ENCODE data around the gene SLC25A44. TPM values are rescaled to one million over a fixed set of nuclear protein-coding genes. Genes with fewer than 3 reads are reported as not detected.

The SLC25A44 gene, protein sequence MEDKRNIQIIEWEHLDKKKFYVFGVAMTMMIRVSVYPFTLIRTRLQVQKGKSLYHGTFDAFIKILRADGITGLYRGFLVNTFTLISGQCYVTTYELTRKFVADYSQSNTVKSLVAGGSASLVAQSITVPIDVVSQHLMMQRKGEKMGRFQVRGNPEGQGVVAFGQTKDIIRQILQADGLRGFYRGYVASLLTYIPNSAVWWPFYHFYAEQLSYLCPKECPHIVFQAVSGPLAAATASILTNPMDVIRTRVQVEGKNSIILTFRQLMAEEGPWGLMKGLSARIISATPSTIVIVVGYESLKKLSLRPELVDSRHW
- 26.3 to 31.0 TPM (median 27.5 TPM) in 5 replicates for total RNA-seq (2022; extraction: Qiagen RNA extraction)

DNA sequence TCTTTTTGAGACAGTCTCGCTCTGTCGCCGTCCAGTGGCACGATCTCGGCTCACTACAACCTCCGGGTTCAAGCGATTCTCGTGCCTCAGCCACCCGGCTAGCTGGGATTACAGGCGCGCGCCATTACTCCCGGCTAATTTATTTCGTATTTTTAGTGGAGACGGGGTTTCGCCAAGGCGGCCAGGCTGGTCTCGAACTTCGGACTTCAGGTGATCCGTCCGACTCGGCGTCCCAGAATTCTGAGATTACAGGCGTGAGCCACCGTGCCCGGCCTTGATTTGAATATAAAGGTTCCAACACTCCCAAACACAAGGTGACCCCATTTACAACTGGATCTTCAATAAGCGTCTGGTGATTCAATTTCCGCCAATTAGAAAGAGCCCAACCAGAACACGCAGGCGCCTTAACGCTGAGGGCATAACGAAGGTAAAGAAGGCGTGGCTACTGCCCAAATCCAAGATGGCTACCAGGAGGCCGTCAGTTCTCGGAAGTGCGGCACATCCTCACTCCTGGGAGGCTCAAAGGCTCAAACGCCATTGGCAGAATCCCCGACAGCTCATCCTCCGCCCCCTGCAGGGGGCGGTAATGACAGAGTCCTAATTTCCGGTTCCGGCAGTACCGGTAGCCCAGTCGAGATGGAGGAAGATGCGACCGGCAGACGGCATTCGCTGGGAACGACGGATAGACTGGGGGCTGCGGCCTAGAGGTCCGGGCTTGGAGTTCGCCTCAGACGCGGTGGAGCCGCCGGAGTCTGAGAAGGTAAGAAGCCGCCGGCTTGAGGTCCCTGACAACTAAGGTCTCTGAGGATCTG, at the start of gene SLC25A44:
SLC25A44 (plus strand) TSS at position 617 of the 812 bp plus-strand sequence. CDS start 5,744 bp downstream, outside the sequence.

DNA sequence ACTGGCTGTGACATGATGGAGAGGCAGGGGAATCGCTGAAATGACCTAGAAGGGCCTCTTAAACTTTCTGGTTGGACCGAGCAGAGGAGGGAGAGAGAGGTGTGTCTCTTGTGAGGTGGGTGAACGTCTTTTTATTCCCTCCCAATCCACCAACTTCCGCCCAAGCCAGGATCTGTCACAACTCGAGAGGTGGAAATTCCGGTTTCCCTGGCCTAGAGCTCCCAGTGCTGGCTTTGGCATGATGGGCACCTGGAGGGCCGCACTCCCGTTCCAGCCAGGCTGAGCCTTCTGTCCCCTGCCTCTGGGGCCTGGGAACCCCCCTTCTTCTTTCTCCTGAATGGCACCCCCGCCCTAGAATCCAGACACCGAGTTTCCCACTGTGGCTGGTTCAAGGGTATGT, 40.5 kb upstream of the SLC25A44 start, which contains the start of gene SEMA4A:
SEMA4A (plus strand) TSS at position 224 of the 400 bp plus-strand sequence. CDS start 994 bp downstream, outside the sequence.

DNA sequence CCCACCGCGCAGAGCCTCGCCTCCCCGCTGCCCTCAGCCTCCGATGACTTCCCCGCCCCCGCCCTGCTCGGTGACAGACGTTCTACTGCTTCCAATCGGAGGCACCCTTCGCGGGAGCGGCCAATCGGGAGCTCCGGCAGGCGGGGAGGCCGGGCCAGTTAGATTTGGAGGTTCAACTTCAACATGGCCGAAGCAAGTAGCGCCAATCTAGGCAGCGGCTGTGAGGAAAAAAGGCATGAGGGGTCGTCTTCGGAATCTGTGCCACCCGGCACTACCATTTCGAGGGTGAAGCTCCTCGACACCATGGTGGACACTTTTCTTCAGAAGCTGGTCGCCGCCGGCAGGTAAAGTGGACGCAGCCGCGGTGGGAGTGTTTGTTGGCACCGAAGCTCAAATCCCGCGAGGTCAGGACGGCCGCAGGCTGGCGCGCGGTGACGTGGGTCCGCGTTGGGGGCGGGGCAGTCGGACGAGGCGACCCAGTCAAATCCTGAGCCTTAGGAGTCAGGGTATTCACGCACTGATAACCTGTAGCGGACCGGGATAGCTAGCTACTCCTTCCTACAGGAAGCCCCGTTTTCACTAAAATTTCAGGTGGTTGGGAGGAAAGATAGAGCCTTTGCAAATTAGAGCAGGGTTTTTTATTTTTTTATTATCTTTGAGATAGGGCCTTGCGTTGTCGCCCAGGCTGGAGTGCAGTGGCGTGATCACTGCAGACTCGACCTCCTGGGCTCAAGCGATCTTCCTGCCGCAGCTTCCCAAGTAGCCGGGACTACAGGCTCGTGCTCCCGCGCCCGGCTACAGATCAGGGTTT, 19.1 kb downstream of the SLC25A44 start, which contains the start of gene PMF1:
PMF1 (plus strand) TSS at position 175 of the 811 bp plus-strand sequence; CDS start at position 184, 9 bp downstream.

GRCh38 chr1:156241926-156242325, 48.0 kb downstream of the SLC25A44 start, which contains the start of gene BGLAP:
Gene BGLAP, plus strand, starts transcription at chr1:156242184. Its CDS starts 48 bp downstream, at chr1:156242232.

DNA sequence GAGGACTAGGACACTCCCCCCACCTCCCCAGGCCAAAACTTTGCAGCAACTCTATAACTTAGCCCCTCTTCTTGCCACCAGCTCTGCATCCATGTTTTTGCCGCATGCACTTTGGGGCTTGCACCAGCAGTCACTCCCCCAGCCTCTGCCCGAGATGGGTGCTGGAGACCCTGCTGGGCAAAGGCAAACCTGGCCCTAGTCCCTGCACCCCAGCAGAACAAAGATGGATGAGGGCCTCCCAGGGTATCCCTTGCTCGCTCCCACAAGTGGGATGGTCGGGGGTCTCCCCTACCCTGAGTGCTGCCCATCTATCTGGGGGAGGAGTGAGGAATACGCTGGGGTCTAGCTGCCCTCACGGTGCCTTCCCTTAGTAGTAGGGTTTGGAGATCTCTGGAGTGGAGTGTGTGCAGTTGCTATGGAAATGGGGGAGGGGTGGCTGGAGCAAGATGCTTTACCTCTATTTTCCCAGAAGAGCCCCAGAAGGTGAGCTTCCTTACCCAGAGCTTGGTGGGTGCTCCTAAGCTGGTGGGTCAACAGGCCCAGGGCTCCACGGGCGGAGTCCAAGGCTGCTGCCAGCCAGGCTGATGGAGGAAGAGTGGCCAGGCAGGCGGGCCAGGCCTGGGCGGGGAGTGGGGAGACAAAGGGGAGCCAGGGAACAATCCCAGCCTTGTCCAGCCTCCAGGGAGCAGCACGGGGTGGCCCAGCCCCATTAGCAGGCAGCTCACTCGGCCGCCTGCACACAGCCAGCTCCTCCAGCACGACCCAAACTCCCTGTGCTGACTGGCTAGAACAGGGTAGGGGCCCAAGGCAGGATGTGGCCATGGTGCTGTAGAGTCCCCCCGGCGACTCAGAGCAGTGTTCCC, 53.8 kb downstream of the SLC25A44 start, which contains the start of gene PAQR6:
PAQR6 (minus strand) TSS at position 597 of the 863 bp plus-strand sequence. CDS start 1,325 bp downstream, outside the sequence.

Other genes with a start within 250 kb of the SLC25A44 start
- 31.6 to 38.1 TPM (median 34.0 TPM) in 5 replicates for gene ARHGEF2, start 215.6 kb upstream of the SLC25A44 start, total RNA-seq (2022; extraction: Qiagen RNA extraction)
- gene SSR2, start 173.2 kb upstream of the SLC25A44 start, total RNA-seq (2022; extraction: Qiagen RNA extraction) = 247 to 274 TPM (median 264 TPM) in 5 replicates
- gene UBQLN4, start 140.3 kb upstream of the SLC25A44 start, total RNA-seq (2022; extraction: Qiagen RNA extraction) = 33.9 to 43.6 TPM (median 42.2 TPM) in 5 replicates
- 146 to 167 TPM (median 153 TPM) in 5 replicates for gene LAMTOR2, start 139.3 kb upstream of the SLC25A44 start, total RNA-seq (2022; extraction: Qiagen RNA extraction)
- 0.16 TPM in 1 of 5 replicates, not detected in the others for gene RAB25, start 132.9 kb upstream of the SLC25A44 start, total RNA-seq (2022; extraction: Qiagen RNA extraction)
- 0.76 to 2.6 TPM (median 1.7 TPM) in 5 replicates for gene MEX3A, start 111.6 kb upstream of the SLC25A44 start, total RNA-seq (2022; extraction: Qiagen RNA extraction)
- 607 to 803 TPM (median 745 TPM) in 5 replicates for gene LMNA, start 79.4 kb upstream of the SLC25A44 start, total RNA-seq (2022; extraction: Qiagen RNA extraction)
- gene SEMA4A, start 40.5 kb upstream of the SLC25A44 start, total RNA-seq (2022; extraction: Qiagen RNA extraction) = 0.31 to 0.51 TPM (median 0.42 TPM) in 5 replicates
- gene PMF1, start 18.9 kb downstream of the SLC25A44 start, total RNA-seq (2022; extraction: Qiagen RNA extraction) = 55.3 to 59.8 TPM (median 58.8 TPM) in 5 replicates
- 0.23 to 0.47 TPM (median 0.29 TPM) in 3 of 5 replicates, not detected in the others for gene BGLAP, start 48.1 kb downstream of the SLC25A44 start, total RNA-seq (2022; extraction: Qiagen RNA extraction)
- gene PAQR6, start 54.0 kb downstream of the SLC25A44 start, total RNA-seq (2022; extraction: Qiagen RNA extraction) = 2.4 to 4.7 TPM (median 2.8 TPM) in 5 replicates
- 33.2 to 45.5 TPM (median 42.2 TPM) in 5 replicates for gene SMG5, start 88.7 kb downstream of the SLC25A44 start, total RNA-seq (2022; extraction: Qiagen RNA extraction)
- gene TMEM79, start 90.2 kb downstream of the SLC25A44 start, total RNA-seq (2022; extraction: Qiagen RNA extraction) = 4.8 to 8.1 TPM (median 7.4 TPM) in 5 replicates
- 32.2 to 45.8 TPM (median 45.0 TPM) in 5 replicates for gene GLMP, start 101.6 kb downstream of the SLC25A44 start, total RNA-seq (2022; extraction: Qiagen RNA extraction)
- gene VHLL, start 105.2 kb downstream of the SLC25A44 start, total RNA-seq (2022; extraction: Qiagen RNA extraction) = not detected in 5 replicates
- gene CCT3, start 144.2 kb downstream of the SLC25A44 start, total RNA-seq (2022; extraction: Qiagen RNA extraction) = 383 to 409 TPM (median 404 TPM) in 5 replicates
- 2.2 to 3.0 TPM (median 2.5 TPM) in 5 replicates for gene TSACC, start 144.4 kb downstream of the SLC25A44 start, total RNA-seq (2022; extraction: Qiagen RNA extraction)
- gene RHBG, start 175.1 kb downstream of the SLC25A44 start, total RNA-seq (2022; extraction: Qiagen RNA extraction) = not detected in 5 replicates